Measurements from ENCODE around the gene TRMT61A. TPM values are rescaled to one million over a fixed set of nuclear protein-coding genes. Genes with fewer than 3 reads are reported as not detected.
"Not testable (repeated sequence)": the region's sequence is repeated elsewhere in the genome, so short reads cannot be mapped to it uniquely, and the experiment has no call there.

The TRMT61A gene
- total RNA-seq, 1 donor from 2014 or later, result 5.2 TPM

- intact Hi-C loops (cut with DNase I), result no loop called here
- peak; percentile 90 for DNase-seq (ENCODE audit: low spot score)
Observed at GRCh38 chr14:103520657-103521437, 8.1 kb upstream of the TRMT61A start.

- DNase-seq (ENCODE audit: low spot score), result no peak
- intact Hi-C loops (cut with DNase I), result no loop called here
Observed at GRCh38 chr14:103521438-103521950, 7.5 kb upstream of the TRMT61A start.

DNA sequence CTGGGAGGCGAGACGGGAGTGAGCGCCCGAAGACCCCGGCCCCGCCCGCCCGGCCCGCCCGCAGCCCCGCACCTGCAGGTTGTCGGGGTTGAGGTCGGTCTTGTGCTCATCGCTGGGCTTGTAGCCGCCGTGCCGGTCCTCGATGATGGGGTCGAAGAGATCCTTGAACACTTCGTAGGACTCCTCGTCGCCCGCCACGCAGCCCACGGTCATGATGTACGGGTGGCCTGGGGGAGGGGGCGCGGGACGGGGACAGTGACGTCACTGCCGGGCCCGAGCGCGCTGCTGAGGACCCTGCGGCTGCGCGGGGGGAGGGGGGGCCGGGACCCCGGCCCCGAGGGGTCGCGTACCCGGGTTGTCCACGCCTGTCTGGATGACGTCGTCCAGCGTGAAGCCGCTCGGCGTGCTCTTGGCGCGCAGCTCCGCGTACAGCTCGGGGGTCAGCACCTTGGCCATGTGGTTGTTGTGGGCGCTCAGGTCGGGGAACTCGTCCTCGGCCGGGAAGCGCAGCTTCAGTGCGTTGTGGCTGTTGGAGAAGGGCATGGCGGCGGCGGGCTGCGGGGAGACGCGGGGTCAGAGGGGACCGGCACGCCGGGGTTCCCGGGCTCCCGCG is 6.9 kb upstream of the TRMT61A start:
- intact Hi-C loops (cut with DNase I), result no loop called here
- peak; percentile 71 for DNase-seq (ENCODE audit: low spot score)

GRCh38 chr14:103522649-103523574 is 6.1 kb upstream of the TRMT61A start, which contains the start of gene CKB:
CKB (minus strand) TSS chr14:103522830; CDS start chr14:103522493, 337 bp downstream.
- intact Hi-C loops (cut with DNase I), result no loop called here
- no peak for DNase-seq (ENCODE audit: low spot score)

- no peak for DNase-seq (ENCODE audit: low spot score)
- intact Hi-C loops (cut with DNase I), result no loop called here
Observed at GRCh38 chr14:103523575-103523954, 5.4 kb upstream of the TRMT61A start.

DNA sequence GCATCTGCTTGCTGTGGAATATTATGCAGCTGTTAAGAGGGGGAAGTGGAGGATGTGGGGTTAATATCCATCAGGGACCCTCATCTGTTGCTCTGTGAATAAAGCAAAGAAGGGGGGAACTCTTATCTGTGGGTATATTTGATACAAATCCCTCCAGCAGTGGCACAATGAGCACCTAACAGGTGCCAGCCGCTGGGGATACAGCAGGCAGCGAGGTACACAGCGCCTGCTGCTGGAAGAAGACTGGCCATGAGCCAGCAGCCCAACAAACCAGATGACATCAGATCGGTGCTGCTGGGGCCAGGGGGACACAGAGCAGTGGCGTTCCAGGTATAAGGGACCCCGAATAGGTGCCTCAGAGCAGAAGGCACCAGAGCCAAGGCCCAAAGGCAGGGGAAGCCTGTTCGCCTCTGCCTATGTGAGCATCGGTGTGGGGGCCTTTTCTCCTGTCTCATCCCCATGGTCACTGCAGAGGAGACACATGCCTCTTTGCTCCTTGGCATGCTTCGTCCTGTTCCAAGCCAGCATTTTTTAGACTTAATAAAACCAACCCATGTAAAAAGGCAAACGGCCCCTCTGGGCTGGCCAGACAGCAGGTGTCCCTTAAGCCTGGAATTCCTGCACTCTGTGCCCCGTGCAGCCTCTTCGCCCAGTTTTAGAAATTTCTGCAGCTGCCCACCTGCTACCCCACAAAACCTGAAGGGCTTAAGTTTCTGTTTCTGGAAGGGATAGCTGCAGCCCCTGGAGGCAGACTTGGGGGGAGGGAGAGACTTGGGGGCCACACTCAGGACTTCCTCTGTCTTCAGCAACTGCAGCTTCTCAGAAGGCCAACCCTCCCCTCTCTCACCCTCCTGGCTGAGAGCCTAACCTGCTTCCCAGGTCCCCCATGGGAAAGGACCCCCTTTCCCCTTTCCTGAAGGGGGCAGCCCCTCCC is 4.7 kb upstream of the TRMT61A start:
- intact Hi-C loops (cut with DNase I), result no loop called here

GRCh38 chr14:103525430-103526246 is 3.4 kb upstream of the TRMT61A start:
- not testable (repeated sequence) for DNase-seq (ENCODE audit: low spot score)

More for the DNA sequence above, 4.7 kb upstream of the TRMT61A start:
- DNase-seq (ENCODE audit: low spot score), result no peak

DNA sequence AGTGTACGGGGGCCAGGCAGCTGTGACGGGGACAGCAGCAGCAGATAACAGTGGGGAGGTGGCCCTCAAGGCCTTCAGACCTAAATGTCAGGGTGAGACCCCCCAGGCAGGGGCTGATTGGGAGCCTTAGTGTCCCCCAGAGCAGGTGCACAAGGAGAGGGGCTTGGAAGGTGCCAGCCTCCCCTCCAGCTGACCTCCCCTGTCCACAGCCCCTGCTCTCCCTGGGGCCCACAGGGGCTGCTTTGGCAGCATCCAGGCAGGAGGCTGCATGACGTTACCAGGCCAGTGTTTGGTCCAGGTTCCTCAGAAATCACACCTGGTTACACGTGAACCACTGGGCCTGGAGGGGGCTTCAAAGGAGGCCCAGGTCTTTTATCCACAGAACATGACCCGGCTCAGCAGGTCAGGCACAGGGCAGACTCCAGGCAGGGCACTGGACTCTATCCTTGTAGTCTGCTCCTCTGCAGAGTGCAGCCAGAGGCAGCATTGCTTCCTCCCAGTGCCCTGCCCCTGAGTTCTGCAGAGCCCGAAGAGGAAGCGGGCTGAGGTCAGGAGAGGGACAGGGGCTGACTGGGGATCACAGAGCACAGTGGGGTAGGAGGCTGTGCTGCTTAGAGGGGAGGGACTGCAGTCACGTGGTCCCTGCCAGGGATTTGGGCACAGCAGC is 2.6 kb upstream of the TRMT61A start:
- intact Hi-C loops (cut with DNase I), result no loop called here
- no peak for DNase-seq (ENCODE audit: low spot score)

More at GRCh38 chr14:103525430-103526246, 3.4 kb upstream of the TRMT61A start:
- intact Hi-C loops (cut with DNase I), result not testable (repeated sequence)

- intact Hi-C loops (cut with DNase I), result no loop called here
Observed at GRCh38 chr14:103526914-103527248, 2.1 kb upstream of the TRMT61A start.

GRCh38 chr14:103527408-103528145 is 1.4 kb upstream of the TRMT61A start:
- intact Hi-C loops (cut with DNase I), result no loop called here

More at GRCh38 chr14:103526914-103527248, 2.1 kb upstream of the TRMT61A start:
- DNase-seq (ENCODE audit: low spot score), result no peak

DNA sequence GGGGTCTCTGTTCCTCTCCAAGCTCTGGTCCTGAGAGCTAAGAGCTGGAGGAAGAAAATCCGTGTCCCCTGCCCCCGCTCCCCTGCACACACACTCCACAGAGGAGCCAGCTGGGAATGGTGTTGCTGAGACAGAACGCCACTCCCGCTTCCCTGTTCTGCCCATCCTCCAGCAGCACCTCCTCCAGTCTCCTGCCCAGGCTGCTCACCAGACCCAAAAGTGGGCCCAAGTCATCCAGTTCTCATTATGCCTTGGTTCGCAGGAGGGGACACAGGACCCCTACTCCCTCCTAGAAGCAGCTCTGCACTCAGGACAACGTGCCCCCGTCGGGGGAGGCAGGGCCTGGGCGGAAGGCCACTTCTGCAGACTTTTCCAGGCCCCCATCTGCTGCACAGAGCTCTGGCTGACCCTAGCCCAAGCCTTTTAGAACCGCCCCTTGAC is 830 bp upstream of the TRMT61A start:
- no peak for DNase-seq (ENCODE audit: low spot score)
- intact Hi-C loops (cut with DNase I), result no loop called here

More at GRCh38 chr14:103527408-103528145, 1.4 kb upstream of the TRMT61A start:
- no peak for DNase-seq (ENCODE audit: low spot score)

GRCh38 chr14:103529383-103530365 is 678 bp downstream of the TRMT61A start:
- intact Hi-C loops (cut with DNase I), result no loop called here
- no peak for DNase-seq (ENCODE audit: low spot score)

DNA sequence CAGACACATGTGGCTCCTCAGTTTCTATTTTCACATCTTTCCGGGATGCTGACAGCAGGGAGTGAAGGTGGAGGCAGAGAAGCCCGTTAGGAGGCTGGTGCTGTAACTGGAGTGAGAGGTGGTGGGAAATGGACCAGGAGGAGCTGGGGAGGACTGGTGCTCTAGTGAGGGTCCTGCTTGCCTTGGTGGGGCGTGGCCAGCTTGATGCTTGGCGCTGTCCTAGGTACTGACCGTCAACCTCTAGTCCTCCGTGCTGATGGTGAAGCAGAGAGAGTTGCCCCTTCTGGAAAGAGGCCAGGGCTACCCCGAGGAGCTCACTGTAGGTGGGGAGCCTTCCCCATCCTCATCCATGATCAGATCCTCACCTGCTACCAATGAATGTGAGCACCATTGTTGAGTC is 1.4 kb downstream of the TRMT61A start:
- intact Hi-C loops (cut with DNase I), result no loop called here
- no peak for DNase-seq (ENCODE audit: low spot score)

- intact Hi-C loops (cut with DNase I), result no loop called here
- no peak for DNase-seq (ENCODE audit: low spot score)
Observed at GRCh38 chr14:103530831-103531230, 1.8 kb downstream of the TRMT61A start.

DNA sequence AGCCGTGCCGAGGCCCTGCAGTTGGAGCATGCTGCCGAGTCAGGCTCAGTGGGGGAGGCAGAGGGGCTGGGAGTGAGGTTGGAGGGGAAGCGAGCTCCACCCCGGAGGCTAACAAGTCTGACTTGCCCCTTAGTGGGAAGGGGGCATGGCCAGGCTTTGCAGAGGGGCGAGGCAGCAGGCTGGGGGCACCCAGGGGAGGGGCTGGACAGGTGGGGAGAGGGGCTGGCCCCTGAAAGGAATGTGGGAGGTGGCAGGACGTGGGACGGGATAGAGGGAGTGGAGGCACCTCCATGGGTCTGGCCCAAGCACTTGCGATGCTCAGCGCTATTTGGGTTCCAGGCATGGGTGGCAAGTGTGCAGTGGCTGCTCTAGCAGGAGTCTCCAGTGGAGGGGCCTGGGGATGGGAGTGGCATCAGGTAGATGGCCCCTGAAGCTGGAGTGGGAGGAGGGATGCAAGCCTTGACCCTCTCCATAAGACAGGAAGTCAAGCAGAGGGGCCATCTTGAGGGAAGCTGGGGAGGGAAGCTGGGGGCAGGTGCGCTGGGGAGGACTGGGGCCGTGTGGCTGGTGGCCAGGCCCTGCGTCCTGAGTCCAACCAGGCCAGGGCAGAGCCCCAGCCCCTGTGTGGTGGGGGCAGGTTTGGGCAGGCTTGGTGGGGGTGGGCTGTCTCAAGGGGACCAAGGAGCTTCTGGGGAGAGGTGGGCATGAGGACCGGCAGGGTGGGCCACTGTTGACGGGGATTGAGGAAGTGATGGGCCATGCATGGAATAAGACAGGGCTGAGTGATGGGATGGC is 2.6 kb downstream of the TRMT61A start:
- no peak for DNase-seq (ENCODE audit: low spot score)
- intact Hi-C loops (cut with DNase I), result no loop called here
